HG03460 (cell line): ENCODE results near the gene GASK1A.
"Not testable (repeated sequence)": the region's sequence is repeated elsewhere in the genome, so short reads cannot be mapped to it uniquely, and the experiment has no call there.

Experiments used
- ATAC-seq: cut with Tn5 transposase; IDR thresholded peaks from one replicate; pipeline ENCODE4 v1.9.1; 2021; ENCODE audit not compliant: unreplicated experiment

GASK1A gene

DNA sequence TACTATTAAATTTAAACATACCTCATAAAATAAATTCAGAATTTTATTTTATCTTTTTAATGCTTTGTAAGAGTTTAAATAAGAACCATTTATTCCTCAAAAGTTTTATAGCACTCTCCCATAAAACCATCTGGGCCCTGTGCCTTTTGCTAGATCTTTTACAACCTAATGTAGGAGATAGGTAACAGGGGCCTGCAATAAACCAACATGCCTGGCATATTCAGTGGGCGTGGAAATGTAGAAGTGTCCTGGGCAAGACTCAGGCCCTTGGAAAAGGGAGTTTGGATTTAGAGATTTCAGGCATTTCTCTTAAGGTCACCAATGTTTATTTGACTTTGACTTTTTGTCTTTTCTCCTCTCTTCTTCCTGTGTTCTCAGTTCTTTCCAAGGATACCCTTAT lies 80.3 kb downstream of the GASK1A start:
- ATAC-seq = no peak

DNA sequence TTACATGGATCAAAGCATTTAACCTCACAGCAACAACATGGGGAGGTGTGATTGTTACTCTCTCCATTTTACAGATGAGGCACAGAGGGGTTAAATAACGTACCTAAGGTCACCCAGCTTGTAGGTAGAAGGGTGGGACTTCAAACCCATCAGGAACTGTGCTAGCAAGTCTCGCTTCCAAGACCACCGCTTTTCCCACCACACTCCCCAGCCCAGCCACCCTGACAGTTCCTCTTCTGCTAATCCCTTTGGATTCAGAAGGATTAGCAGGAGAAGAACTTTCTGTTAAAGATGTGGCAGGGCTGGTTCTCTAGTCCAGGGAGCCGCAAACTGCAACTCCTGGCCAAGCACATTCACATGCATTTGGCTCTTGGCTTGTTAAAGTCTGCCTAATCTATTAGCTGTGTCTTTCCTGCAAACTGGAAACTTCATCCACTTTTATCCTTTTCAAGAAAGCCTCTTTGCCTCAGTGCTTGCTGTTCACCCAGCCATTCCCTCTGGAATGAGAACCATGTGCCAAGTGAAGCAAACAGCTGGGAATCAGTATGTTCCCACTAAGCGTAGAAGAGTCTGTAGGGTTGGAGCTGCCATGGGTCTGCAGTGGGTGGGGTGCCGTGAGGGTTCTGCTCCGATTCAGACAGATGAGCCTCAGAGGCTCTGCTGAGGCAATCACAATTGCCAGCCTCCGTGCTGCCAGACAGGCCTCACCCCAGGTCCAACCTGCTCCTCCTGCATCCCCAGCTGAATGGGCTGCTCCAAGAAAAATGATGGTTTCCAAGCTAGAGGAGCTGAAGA lies 82.2 kb downstream of the GASK1A start:
- ATAC-seq = no peak

DNA sequence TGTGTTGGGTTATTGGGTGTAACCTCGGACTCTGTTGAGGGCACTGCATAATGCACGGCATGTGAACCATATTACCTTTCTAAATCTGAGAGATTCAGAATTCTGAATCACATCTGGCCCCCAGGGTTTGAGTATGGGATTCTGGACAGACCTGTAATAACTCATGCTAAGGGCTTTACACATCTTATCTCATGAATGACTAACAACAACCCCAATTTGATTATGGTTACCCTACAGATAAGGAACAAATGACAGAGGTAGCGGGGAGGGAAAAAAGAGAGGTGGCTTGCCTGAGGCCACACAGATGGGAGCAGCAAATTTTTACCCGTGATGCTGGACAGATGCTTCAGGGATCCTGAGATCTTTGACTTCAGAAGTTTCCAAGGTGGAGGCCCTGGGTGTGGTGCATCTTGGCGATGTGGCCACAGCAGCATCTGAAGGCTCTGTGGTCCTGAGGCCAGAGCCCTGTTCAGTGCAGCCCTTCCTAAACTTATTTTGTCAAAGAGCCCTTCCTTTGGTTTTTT lies 83.0 kb downstream of the GASK1A start:
- ATAC-seq = no peak

DNA sequence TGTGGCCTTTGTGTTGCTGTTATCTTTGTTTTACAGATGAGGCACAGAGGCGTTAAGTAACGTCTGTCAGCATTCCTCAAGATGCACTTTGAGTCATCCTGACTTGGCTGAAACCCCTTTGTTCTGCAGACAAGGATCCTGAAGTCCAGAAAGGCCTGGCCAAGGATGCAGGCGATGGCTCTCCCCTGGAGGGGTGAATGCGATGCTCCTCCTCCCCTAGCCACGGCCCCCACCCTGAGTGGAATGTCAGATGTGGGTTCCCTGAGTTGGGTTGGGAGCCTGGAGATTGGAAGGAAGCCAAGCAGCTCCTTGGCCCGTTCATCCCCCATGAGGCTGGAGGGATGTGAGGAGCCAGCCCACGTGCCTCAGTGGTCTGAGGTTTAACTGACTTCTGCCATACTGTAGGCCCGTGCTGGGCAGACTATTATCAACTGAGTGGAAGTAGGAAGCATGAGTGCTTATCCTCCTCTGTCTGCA lies 83.5 kb downstream of the GASK1A start:
- ATAC-seq = no peak

DNA sequence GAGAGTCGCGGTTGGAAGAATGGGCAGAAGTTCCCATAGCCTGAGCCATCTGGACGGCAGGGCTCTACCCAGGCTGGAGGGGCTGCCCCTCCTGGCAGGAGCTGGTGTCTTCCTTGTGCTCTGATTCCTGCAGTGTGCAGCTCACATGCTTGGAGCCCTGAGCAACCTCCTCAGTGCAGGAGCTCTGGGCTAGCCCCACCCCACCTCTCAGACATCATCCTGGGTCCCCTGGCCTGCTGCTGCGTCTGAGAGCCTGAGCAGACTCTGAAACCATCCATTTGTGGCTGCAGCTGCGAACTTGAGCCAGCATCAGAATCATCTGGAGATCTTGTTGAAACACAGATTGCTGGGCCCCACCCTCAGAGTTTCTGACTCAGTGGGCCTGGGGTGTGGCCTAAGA lies 84.0 kb downstream of the GASK1A start:
- ATAC-seq = no peak

DNA sequence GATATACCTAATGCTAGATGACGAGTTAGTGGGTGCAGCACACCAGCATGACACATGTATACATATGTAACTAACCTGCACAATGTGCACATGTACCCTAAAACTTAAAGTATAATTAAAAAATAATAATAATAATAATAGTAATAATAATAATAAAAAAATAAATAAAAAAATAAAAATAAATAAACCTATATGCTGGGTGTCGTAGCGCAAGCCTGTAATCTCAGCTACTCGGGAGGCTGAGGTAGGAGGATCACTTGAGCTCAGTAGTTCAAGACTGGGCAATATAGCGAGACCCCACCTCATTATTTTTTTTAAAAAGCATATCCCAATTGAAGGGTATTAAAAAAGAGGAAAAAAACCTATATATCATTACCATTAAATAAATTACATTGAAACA lies 91.6 kb downstream of the GASK1A start:
- not testable (repeated sequence) for ATAC-seq

DNA sequence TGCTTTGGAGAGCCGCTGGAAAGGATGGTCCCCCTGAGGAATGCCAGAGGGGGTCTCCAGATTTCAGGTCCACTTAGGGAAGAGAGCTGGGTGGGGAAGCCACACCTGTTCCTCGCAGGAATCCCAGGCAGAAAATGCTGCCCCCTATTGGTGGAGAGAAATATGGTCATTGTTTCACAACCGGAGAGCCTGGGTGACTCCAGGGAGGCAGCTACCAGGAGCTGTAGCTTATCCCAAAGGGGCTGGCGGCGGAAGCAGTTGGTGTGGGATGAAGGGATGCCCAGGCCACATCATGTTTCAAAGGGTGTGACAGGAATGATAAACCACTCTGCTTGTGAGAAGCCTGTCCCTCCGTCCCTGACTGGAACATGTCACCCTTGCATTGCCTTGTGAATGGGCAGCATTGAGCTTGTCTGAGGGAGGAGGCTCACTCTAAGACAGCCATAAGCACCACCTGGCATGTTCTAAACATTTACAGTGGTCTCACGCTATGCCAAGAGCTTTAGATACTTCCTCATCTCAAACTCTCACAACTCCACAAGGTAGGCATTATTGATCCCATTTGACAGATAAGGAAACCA lies 92.3 kb downstream of the GASK1A start:
- ATAC-seq = no peak

DNA sequence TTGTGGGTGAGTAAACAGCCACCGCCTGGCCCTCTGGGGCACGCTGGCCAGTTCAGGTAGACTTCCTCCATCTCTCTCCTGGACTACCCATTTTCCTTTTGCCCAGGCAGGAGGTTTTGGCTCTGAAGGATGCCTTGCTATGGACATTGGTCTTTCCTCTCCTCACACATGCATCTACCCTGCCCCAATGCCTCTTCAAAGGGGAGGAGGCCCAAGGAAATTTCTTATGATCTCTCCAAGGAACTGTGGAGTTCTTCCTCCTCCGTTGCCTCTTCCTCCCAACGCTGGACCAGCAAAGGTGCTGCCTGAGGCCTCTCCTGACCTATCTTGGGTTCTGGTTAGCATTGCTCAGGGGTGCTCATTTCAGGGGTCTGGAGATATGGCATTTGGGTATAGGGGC lies 93.2 kb downstream of the GASK1A start:
- no peak for ATAC-seq

DNA sequence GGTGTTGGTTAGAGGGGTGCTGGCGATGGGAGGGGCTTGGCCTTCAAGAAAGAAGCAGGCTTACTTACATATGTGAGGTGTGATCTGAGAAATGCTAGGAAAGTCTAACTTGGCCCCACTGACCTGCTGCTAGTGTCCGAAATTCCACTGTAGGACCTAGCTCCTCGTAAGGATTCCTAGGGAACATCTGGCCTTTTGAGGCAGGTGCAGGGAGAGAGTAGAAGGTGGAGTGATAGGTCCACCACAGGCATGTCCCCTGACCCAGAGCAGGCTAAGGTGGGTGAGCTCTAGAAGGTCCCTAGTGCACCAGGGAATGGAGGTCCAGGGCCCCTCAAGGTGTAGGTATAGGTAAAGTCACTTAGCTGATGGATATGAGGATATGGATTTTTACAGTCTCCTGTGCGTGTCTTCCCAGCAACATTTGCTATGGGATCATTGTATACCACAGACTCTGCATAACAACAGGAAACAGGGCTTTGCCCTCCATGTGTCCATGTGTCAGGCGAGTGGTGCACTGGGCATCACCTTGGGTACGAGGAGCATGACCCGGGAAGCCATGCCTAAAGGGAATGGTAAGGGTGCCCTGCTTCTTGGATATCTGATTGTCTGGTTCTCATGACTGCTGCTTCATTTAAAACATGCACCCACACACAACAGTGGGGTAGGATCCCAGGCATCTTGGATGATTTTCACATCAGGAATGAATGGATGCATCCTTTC lies 94.2 kb downstream of the GASK1A start:
- ATAC-seq = no peak

DNA sequence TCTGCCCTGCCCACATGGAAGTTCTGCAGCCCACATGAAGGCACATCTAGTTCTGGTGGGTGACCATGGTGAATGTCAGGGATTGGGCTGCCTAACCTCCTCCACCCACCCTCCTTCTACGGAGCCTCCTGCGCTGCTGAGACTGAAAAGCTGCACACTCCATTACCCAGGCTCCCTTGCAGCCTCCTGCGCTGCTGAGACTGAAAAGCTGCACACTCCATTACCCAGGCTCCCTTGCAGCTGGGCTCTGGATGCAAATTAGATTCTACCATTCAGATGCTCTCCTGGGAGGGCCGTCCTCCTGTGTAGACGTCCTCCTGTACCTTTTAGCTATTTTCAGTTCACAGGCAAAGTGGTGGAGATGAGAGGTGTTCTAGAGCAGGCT lies 94.7 kb downstream of the GASK1A start:
- no peak for ATAC-seq

DNA sequence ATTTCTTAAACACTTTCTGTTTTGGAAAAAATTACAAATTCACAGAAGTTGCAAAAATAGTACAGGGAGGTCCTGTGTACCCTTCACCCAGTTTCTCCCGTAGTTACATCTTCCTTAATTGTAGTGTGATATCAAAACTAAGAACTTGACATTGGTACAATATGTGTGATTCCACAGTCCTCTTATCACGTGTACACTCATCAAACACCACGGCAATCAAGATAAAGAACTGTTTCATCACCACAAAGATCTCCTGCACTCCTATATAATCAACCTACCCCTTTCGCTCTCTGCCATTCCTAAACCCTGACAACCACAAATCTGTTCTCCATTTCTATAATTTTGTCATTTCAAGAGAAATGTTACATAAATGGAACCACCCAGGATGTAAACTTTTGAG lies 95.4 kb downstream of the GASK1A start:
- ATAC-seq = no peak

DNA sequence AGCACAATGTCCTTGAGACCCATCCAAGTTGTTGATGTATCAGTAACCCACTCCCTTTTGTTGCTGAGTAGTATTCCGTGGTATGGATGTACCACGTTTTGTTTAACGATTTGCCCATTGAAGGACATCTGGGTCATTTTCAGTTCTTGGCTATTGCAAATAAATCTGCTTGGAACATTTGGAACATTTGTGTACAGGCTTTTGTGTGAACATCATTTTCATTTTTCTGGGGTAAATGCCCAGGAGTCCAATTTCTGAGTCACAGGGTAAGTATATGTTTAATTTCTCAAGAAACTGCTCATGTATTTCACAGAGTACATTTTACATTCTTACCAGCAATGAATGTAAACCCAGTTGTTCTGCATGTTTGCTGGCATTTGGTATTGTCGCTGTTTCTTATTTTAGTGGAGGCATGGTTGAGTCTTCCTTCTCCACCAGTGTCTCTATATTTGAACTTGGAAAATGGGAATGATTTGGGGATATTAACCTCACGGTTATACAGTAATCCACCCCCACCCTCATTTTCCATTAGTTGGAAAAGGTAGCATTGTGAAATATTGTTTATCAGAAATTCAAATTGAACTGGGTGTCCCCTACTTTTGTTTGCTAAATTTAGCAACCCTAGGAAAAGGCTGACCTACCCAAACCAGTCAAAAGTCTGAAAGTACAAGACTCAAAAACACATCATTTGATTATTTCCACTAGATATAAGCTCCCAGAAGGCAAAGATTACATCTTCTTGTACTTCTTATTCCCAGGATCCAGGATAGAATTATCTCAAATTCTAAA lies 96.0 kb downstream of the GASK1A start:
- no peak for ATAC-seq

DNA sequence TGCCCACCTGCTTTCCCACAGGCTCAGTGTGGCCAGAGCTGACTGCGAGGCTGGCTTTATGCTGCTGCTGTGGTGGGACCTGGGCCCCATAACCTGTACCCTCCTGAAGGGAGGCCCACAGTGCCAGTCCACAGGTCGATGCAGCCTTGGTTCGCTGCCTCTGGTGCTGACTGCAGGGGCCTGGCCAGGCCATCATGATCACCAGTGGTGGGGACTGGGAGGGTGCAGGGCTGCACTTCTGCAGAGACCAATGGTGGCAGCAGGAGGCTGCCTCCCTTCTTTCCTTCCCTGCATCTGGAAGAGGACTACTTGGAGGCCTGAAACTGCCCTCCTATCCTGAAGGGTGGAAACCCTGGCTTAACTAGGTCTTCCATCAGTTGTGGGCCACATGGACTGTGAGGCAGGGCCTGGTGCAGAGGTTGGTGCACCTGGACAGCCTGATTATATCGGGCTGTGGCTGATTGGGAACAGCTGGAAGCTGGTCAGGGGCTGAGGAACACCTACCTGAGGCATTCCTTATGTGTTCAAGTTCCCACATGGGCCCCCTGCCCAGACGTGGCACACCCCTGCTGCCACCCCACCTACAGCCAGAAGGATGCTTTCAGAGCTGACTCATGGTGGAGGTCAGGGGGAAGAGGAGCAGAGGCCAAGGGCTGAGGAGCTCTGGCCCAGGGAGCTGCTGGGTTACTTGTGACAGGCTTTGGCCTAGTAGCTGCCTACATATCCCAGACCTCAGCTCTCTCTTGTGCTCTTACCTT lies 97.0 kb downstream of the GASK1A start:
- no peak for ATAC-seq

DNA sequence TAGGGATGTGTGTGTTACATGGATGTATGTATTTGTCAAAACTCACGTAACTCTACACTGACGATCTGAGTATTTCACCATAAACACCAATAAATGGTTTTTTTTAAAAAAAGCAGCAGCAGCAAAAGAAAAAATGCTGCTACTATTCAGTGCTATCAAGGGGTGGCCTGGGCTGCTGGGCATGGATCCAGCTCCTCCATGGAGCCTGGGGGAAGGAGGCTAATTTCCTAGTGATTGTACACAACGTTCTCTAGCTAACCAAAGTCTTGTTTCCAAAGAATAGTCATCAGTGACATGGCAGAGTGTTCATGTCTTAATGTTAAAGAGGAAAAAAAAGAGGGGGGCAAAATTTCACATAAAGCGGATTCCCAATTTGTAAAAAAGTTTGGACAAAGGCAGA lies 97.7 kb downstream of the GASK1A start:
- ATAC-seq = no peak

DNA sequence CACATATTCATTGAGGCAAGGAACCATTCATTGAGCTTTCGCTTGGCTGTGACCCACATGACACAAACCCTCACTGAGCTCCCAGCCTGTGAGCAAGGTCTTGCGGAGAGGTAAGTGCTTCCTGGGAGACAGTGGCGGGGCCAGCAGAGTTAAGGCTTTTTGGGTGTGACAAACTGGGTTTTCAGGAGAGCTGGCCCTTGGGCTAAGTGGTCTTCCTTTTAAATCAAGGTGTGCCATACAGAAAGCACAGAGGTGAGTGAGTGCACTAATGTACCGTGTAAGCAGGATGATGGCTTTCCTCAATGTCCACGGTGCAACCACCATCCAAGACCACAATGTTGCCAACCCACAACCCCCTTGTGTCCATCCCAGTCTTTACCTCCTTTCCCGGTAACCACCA lies 98.2 kb downstream of the GASK1A start:
- ATAC-seq = no peak

DNA sequence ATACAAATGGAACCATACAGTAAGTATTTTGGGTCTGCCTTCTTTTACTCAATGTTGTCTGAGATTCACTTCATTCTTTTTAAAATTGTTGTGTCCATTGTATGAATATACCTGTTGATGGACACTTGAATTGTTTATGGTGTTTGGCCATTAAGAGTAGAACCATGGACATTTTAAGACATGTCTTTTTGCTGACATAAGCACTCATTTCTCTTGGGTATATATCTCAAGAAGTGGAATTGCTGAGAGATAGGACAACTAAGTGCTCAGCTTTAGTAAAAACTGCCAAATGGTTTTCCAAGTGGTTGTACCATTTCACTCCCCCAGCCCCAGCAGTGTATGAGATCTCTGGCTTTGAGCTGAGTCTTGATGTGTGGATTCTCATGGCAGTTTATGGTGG lies 98.6 kb downstream of the GASK1A start:
- no peak for ATAC-seq

DNA sequence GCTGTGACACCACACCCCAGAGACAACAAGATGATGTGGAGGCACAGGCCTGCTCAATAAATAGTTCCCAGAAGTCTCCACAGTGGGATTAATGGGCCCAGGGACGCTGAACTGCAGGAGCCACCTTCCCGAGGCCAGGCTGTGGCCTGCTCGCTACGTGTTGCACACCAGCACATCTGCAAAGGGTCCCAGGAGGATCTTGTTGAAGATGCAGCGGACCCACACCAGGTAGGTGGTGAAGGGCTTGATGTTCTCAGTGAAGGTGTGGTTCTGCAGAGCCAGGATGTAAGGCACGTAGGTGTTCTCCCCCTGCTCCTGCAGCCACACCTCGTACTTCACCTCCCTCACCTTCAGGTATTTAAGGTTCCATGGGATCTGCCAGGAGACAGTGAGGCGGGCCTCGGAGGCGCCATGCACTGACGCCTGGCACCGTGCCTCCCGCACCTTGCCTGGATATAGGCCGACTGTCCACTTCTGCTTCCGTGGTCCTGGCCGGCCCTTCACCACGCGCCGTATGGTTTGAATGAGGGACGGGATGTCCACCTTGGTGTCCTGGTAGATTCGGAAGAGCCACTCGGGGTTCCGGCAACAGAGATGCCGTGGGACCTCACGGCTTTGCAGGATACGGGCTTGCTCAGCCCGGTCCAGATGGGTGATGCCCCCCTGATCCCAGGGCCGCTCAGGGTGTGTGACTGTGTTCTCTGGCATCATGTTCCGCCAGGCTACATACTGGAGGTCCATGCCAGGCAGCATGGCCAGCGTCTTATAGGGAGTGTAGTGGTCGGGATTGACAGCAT lies 100.6 kb downstream of the GASK1A start:
- no peak for ATAC-seq

DNA sequence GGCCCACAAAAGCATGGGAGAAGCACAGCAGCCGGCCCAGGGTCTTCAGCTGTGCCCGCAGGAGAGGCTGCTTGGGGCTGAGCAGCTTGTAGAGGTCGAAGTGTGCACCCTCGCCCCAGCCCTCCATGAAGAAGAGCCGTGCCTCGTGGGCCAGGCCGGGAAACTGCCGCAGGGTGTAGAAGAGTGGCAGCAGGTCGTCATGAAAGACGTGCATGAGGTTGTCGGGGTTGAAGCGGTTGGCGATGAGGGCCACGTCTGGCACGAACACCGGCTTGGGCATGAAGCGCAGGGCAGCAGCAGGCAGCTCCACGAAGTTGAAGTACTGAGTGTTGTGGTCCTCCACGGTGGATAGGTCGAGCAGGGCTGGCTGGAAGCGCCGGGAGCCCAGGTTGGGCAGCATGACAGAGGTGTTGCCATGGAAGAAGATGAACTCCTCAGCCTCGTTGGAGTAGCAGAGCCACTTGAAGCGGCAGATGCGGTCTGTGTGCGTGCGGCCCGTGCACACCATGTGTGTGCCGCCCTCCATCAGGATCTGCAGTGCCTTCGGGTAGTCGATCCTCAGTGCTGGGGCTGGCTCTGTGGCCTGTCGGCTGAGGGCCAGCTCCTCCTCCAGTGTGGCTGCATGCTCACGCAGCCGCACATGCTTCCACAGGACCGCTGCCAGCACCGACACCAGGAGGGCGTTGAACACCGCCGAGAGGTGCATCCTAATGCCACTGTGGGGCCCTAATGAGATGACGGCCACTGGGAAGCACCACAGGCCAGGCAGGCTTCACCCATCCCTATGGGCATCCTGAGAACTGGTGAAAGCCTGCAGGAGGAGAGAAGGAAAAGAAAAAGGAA lies 101.8 kb downstream of the GASK1A start:
- ATAC-seq = no peak

DNA sequence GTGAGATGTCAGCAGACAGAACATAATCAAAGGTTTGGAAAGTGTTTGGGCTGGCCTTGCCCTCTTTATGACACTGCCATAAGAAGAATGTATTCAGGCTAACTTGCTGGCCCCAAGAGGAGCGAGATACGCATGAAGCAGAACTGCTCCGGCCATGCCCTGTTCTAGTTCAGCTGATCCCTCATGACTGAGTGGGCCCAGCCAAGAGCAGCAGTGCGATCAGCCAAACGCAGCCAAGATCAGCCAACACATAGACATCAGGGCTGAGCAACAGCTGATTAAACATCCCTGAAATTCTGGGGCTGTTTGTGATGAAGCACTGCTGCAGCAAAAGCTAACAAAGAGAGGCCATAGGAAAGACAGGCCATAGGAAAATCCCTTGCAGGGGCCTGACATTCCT lies 102.7 kb downstream of the GASK1A start:
- no peak for ATAC-seq
